ENCODE data around the gene TTN. TPM values are rescaled to one million over a fixed set of nuclear protein-coding genes. Genes with fewer than 3 reads are reported as not detected.

The TTN gene
- total and polyA plus RNA-seq, 3 donors from 2014 or later: 2.6 to 49.1 (median 30.8) TPM

DNA sequence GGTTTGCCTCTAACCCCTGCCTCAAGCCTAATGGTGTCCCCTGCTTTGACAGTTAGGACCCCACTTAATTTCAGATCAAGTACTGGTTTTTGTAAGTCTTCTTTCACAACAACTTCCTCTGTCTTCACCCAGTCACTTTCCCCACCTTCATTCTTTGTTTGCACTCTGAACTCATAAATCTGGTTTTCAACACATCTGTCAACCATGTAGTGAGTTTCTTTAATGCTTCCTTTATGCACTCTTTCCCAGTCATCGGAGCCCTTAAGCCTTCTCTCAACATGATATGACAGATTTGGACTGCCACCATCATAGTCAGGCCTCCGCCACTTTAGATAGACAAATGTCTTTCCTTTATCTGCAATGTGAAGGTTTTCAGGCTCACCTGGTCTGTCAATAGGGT, 217.9 kb downstream of the TTN start:
- no peaks in the 10 kb centered on the region for H3K27me3 ChIP-seq
- 94 to 96% methylated on average over 2 of the region's 2 CpGs for WGBS, 2 donors
- no peak overlapping the region for H3K4me3 ChIP-seq
- no peaks in the 10 kb centered on the region for H3K36me3 ChIP-seq (ENCODE audit: low read depth, missing control alignments)
- TF ChIP-seq POLR2A (IDR thresholded peaks at IDR 0.05): no peak
- TF ChIP-seq, protein P1, sequence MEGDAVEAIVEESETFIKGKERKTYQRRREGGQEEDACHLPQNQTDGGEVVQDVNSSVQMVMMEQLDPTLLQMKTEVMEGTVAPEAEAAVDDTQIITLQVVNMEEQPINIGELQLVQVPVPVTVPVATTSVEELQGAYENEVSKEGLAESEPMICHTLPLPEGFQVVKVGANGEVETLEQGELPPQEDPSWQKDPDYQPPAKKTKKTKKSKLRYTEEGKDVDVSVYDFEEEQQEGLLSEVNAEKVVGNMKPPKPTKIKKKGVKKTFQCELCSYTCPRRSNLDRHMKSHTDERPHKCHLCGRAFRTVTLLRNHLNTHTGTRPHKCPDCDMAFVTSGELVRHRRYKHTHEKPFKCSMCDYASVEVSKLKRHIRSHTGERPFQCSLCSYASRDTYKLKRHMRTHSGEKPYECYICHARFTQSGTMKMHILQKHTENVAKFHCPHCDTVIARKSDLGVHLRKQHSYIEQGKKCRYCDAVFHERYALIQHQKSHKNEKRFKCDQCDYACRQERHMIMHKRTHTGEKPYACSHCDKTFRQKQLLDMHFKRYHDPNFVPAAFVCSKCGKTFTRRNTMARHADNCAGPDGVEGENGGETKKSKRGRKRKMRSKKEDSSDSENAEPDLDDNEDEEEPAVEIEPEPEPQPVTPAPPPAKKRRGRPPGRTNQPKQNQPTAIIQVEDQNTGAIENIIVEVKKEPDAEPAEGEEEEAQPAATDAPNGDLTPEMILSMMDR (IDR thresholded peaks at IDR 0.05): no peak
- no peak for DNase-seq
- H3K9me3 ChIP-seq: no peaks in the 10 kb centered on the region
- H3K27ac ChIP-seq: no peak overlapping the region
- no peaks in the 10 kb centered on the region for H3K4me1 ChIP-seq
- intact Hi-C loops (cut with DNase I; ENCODE audit: low total_unique reads): no loop called here

DNA sequence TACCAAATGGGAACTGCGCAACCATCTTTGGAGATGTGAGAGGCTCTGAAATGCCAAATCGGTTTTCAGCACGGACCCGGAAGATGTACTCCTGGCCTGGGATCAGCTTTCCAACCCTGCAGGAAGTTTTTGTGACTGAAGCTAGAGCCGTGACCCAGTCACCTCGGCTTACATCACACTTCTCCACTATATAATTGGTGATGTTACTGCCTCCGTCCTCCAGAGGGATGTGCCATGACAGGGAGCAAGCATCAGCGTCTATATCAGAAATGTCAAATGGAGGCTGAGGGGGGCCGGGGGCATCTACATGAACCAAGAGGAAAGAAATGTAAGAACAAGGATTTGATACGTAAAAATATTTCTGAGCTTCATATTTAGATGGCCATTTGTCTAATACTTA, 222.6 kb downstream of the TTN start:
- no peak for TF ChIP-seq POLR2A (IDR thresholded peaks at IDR 0.05)
- TF ChIP-seq, protein P1 (IDR thresholded peaks at IDR 0.05): no peak
- Histone ChIP-seq H3K4me3 (no peak overlapping the region), H3K27me3 (no peaks in the 10 kb centered on the region), H3K36me3 (ENCODE audit: low read depth, missing control alignments) (no peaks in the 10 kb centered on the region), H3K9me3 (no peaks in the 10 kb centered on the region), H3K4me1 (no peaks in the 10 kb centered on the region), H3K27ac (no peak overlapping the region)
- no peak for DNase-seq
- intact Hi-C loops (cut with DNase I; ENCODE audit: low total_unique reads): no loop called here
- WGBS, 2 donors: 91 to 92% methylated on average over 10 of the region's 10 CpGs

DNA sequence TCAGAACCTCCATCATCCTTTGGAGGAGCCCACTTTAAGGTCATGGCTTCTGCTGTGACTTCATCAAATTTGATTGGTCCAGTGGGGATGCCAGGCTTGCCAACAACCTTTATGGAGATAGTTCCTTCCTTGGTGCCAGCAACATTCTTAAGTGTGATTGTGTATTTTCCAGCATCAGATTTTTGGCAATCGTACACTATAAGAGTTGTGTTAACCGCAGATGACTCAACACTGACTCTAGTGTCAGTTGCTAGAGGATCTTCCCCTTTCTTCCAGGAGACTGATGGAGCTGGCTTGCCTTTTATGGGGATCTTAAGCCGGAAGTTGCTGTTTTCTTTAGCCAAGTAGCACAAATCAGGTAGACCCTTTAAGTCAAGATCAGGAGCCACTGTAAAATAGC, 228.2 kb downstream of the TTN start:
- 97 to 98% methylated on average over 3 of the region's 3 CpGs for WGBS, 2 donors
- TF ChIP-seq, protein P1 (IDR thresholded peaks at IDR 0.05): no peak
- no peak for TF ChIP-seq POLR2A (IDR thresholded peaks at IDR 0.05)

DNA sequence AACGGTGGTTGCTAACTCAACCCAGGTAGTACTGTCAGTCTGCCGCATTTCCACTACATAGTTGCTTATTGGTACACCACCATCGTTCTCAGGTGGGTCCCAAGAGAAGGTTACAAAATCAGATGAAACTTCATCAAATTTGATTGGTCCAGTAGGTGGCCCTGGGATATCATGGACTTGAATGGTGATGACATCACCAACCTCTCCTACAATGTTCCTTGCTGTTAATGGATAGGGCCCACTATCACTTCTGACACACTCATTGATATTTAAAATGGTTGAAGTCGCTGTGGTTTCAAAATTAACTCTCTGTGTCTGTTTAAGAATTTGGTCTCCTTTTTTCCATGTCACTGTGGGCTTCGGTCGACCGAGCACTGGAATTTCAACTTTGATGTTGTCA, 232.4 kb downstream of the TTN start:
- H3K36me3 ChIP-seq (ENCODE audit: low read depth, missing control alignments): no peaks in the 10 kb centered on the region
- WGBS, 2 donors: 95 to 96% methylated on average over 7 of the region's 7 CpGs

More for the DNA sequence above, 228.2 kb downstream of the TTN start:
- Histone ChIP-seq H3K4me3 (no peak overlapping the region), H3K9me3 (no peaks in the 10 kb centered on the region), H3K27ac (no peak overlapping the region), H3K4me1 (no peaks in the 10 kb centered on the region), H3K27me3 (no peaks in the 10 kb centered on the region), H3K36me3 (ENCODE audit: low read depth, missing control alignments) (no peaks in the 10 kb centered on the region)
- DNase-seq: no peak
- intact Hi-C loops (cut with DNase I; ENCODE audit: low total_unique reads): no loop called here

DNA sequence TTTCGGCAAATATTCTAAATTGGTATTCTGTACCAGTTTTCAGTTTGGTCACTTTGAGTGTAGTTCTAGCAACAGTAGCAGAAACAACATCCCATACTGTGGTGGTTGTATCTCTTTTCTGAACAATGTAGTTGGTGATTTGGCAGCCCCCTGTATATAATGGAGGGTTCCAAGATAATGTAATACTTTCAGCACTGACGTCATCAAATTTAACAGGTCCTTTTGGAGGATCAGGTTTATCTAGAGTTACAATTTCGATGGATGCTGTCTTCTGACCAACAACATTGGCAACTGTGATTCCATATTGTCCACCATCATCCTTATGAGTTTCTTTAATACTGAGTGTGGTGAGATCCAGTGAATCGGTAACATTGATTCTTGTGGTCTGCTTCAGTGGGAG, 239.0 kb downstream of the TTN start:
- intact Hi-C loops (cut with DNase I; ENCODE audit: low total_unique reads): no loop called here
- 97% methylated on average over 4 of the region's 4 CpGs for WGBS, 2 donors

More for the DNA sequence above, 232.4 kb downstream of the TTN start:
- Histone ChIP-seq H3K9me3 (no peaks in the 10 kb centered on the region), H3K27me3 (no peaks in the 10 kb centered on the region), H3K4me3 (no peak overlapping the region), H3K4me1 (no peaks in the 10 kb centered on the region), H3K27ac (no peak overlapping the region)
- no peak for TF ChIP-seq POLR2A (IDR thresholded peaks at IDR 0.05)
- TF ChIP-seq, protein P1 (IDR thresholded peaks at IDR 0.05): no peak
- intact Hi-C loops (cut with DNase I; ENCODE audit: low total_unique reads): no loop called here
- DNase-seq: no peak

More for the DNA sequence above, 239.0 kb downstream of the TTN start:
- no peak for DNase-seq
- TF ChIP-seq, protein P1 (IDR thresholded peaks at IDR 0.05): no peak
- TF ChIP-seq POLR2A (IDR thresholded peaks at IDR 0.05): no peak
- H3K27ac ChIP-seq: no peak overlapping the region
- H3K9me3 ChIP-seq: no peaks in the 10 kb centered on the region
- no peaks in the 10 kb centered on the region for H3K4me1 ChIP-seq
- H3K27me3 ChIP-seq: no peaks in the 10 kb centered on the region
- H3K4me3 ChIP-seq: no peak overlapping the region
- no peaks in the 10 kb centered on the region for H3K36me3 ChIP-seq (ENCODE audit: low read depth, missing control alignments)

Measured in testis (tissue), 3 donors.